GM23338 (cell line): ENCODE results near the gene KDM5C. TPM values are rescaled to one million over a fixed set of nuclear protein-coding genes. Genes with fewer than 3 reads are reported as not detected.

ENCODE experiments used
- ATAC-seq: fragments of 200-7000 bp; cut with Tn5 transposase; 3 replicates; pipeline ENCODE4 v1.9.1; 2020
- DNase-seq: peaks from one replicate; pipeline ENCODE4 v3.0.0-alpha.2; 2015; ENCODE audit warnings: low spot score
- H2AFZ ChIP-seq: fragments of 200-600 bp; sonication (generic); 2 replicates; pipeline ENCODE4 v1.8.0; 2016; ENCODE audit warnings: antibody characterized with exemption, mild to moderate bottlenecking, moderate library complexity
- H3F3A ChIP-seq: fragments of 200-600 bp; sonication (generic); replicated peaks from 2 replicates; pipeline ENCODE4 v1.8.0; 2017; ENCODE audit warnings: antibody characterized with exemption, mixed run types, low read depth
- H3K27ac ChIP-seq: fragments of 200-600 bp; sonication (generic); 2 replicates; pipeline ENCODE4 v1.6.1; 2016; ENCODE audit warnings: low read depth
- H3K27me3 ChIP-seq: fragments of 200-600 bp; sonication (generic); 2 replicates; pipeline ENCODE4 v1.8.0; 2016; ENCODE audit warnings: mild to moderate bottlenecking, mixed run types, moderate library complexity; ENCODE audit not compliant: insufficient read depth
- H3K36me3 ChIP-seq: fragments of 200-600 bp; sonication (generic); 2 replicates; pipeline ENCODE4 v1.8.0; 2016; ENCODE audit warnings: mild to moderate bottlenecking; ENCODE audit not compliant: insufficient read depth
- H3K4me1 ChIP-seq: fragments of 200-600 bp; sonication (generic); 2 replicates; pipeline ENCODE4 v1.8.0; 2016; ENCODE audit warnings: mild to moderate bottlenecking, moderate library complexity; ENCODE audit not compliant: insufficient read depth
- H3K4me2 ChIP-seq: fragments of 200-600 bp; sonication (generic); 2 replicates; pipeline ENCODE4 v1.7.1; 2017; ENCODE audit warnings: mixed run types
- H3K4me3 ChIP-seq: fragments of 200-600 bp; sonication (generic); 2 replicates; pipeline ENCODE4 v1.6.1; 2016; ENCODE audit warnings: mixed run types
- H3K79me2 ChIP-seq: fragments of 200-600 bp; sonication (generic); replicated peaks from 2 replicates; pipeline ENCODE4 v1.8.0; 2017; ENCODE audit warnings: mild to moderate bottlenecking; ENCODE audit not compliant: insufficient read depth
- H3K9me2 ChIP-seq: fragments of 200-600 bp; sonication (generic); 2 replicates; pipeline ENCODE4 v1.8.0; 2017; ENCODE audit not compliant: insufficient read depth
- H4K20me1 ChIP-seq: fragments of 200-600 bp; sonication (generic); replicated peaks from 2 replicates; pipeline ENCODE4 v1.8.0; 2017; ENCODE audit warnings: mild to moderate bottlenecking; ENCODE audit not compliant: insufficient read depth
- H3K27ac Mint-ChIP-seq: 2 replicates; pipeline ENCODE4 v1.8.0; 2020; ENCODE audit warnings: inconsistent platforms, mild to moderate bottlenecking, moderate library complexity, mixed read lengths
- H3K27me3 Mint-ChIP-seq: 3 replicates; pipeline ENCODE4 v1.8.0; 2022; ENCODE audit warnings: low read depth, mild to moderate bottlenecking, moderate library complexity, mixed read lengths, inconsistent platforms; ENCODE audit not compliant: insufficient read depth, poor library complexity
- H3K36me3 Mint-ChIP-seq: 3 replicates; pipeline ENCODE4 v1.8.0; 2021; ENCODE audit warnings: low read depth, mild to moderate bottlenecking, inconsistent platforms, moderate library complexity, mixed read lengths
- H3K4me1 Mint-ChIP-seq: 3 replicates; pipeline ENCODE4 v1.8.0; 2020; ENCODE audit warnings: mild to moderate bottlenecking, inconsistent platforms, mixed read lengths
- H3K4me3 Mint-ChIP-seq: 3 replicates; pipeline ENCODE4 v1.8.0; 2021; ENCODE audit warnings: moderate library complexity, mild to moderate bottlenecking, inconsistent platforms, mixed read lengths
- H3K9me3 Mint-ChIP-seq: 3 replicates; pipeline ENCODE4 v1.8.0; 2020; ENCODE audit warnings: moderate library complexity, mild to moderate bottlenecking, inconsistent platforms, mixed read lengths
- CTCF ChIP-seq, 2 experiments: fragments of 200-600 bp in 1 of 2; sonication (generic) in 1 of 2; conservative IDR thresholded peaks; 2 replicates each; pipeline versions ENCODE4 v1.5.1 to v1.6.1; 2016 to 2017; ENCODE audit warnings: antibody characterized with exemption in 2 of 2, low read depth in 2 of 2, mild to moderate bottlenecking in 2 of 2, moderate library complexity in 1 of 2
- EZH2 ChIP-seq: fragments of 200-600 bp; sonication (generic); IDR thresholded peaks from one replicate; pipeline ENCODE4 v1.8.0; 2017; ENCODE audit warnings: antibody characterized with exemption, mild to moderate bottlenecking, low read depth; ENCODE audit not compliant: unreplicated experiment
- EZH2phosphoT487 ChIP-seq: fragments of 200-600 bp; sonication (generic); IDR thresholded peaks from one replicate; pipeline ENCODE4 v1.8.1; 2018; ENCODE audit warnings: antibody characterized with exemption; ENCODE audit not compliant: unreplicated experiment
- JUNB ChIP-seq: IDR thresholded peaks from one replicate; pipeline ENCODE4 v1.6.1; 2016; ENCODE audit warnings: antibody characterized with exemption; ENCODE audit not compliant: unreplicated experiment
- POLR2AphosphoS5 ChIP-seq: IDR thresholded peaks from 2 replicates; pipeline ENCODE4 v1.6.1; 2016; ENCODE audit warnings: antibody characterized with exemption, low read depth
- REST ChIP-seq: IDR thresholded peaks from one replicate; pipeline ENCODE4 v1.6.1; 2018; ENCODE audit warnings: antibody characterized with exemption; ENCODE audit not compliant: unreplicated experiment
- STAT1 ChIP-seq: IDR thresholded peaks from one replicate; pipeline ENCODE4 v1.6.1; 2016; ENCODE audit warnings: antibody characterized with exemption; ENCODE audit not compliant: unreplicated experiment
- ZNF462 ChIP-seq: fragments of 250-450 bp; sonication (Bioruptor Pico); IDR thresholded peaks from 2 replicates; pipeline ENCODE4 v1.5.0; 2020; ENCODE audit warnings: mild to moderate bottlenecking, moderate library complexity
- polyA plus RNA-seq: library from polyadenylated mRNA; unstranded; fragments of >200 nt; fragmentation: Nextera tagmentation; extraction: Ambion mirVana; gene quantifications from 2 replicates; pipeline ENCODE4 v1.2.1, GENCODE V29; 2016
- total RNA-seq: library from RNA; depleted of rRNA; stranded (reverse); fragments of >200 nt; shearing (Covaris generic); gene quantifications from 2 replicates; pipeline ENCODE4 v1.2.3, GENCODE V29; 2014

Gene KDM5C
- total and polyA plus RNA-seq, 2 experiments from 2014 or later, result 20.3 to 173 TPM

GRCh38 chrX:53244610-53245009, 19.6 kb upstream of the KDM5C start:
- no peak overlapping the region for H3K4me2 ChIP-seq
- H3K4me1 ChIP-seq, result no peaks in the 10 kb centered on the region
- H3K4me3 Mint-ChIP-seq, result no peak overlapping the region
- no peak overlapping the region for H3K4me3 ChIP-seq
- H3K9me3 Mint-ChIP-seq, result no peaks in the 10 kb centered on the region
- no peaks in the 10 kb centered on the region for H3K4me1 Mint-ChIP-seq
- H3K27ac ChIP-seq, result no peak overlapping the region
- H3K27ac Mint-ChIP-seq, result no peak overlapping the region
- no peaks in the 10 kb centered on the region for H3K27me3 Mint-ChIP-seq
- H3F3A ChIP-seq, result no peaks in the 10 kb centered on the region
- ATAC-seq (no peak), DNase-seq (no peak)
- H3K36me3 Mint-ChIP-seq, result peaks cover 26% of the 10 kb centered on the region
- TF ChIP-seq REST (no peak), CTCF (conservative IDR thresholded peaks at IDR 0.05; ENCODE audit: low read depth in 2 of 2) (peak in 1 of 2 experiments; percentile 45; a peak in 2 of 4 replicates)
- no peaks in the 10 kb centered on the region for H3K79me2 ChIP-seq
- H4K20me1 ChIP-seq, result no peaks in the 10 kb centered on the region
- H3K27me3 ChIP-seq, result no peaks in the 10 kb centered on the region
- H3K36me3 ChIP-seq, result peaks cover 5% of the 10 kb centered on the region; the same call in 1 of the 2 replicates
- no peaks in the 10 kb centered on the region for H3K9me2 ChIP-seq
- no peak overlapping the region for H2AFZ ChIP-seq

GRCh38 chrX:53242310-53242709, 17.3 kb upstream of the KDM5C start:
- Histone ChIP-seq H3K4me1 (no peaks in the 10 kb centered on the region), H3K27me3 (no peaks in the 10 kb centered on the region), H3K4me3 (no peak overlapping the region), H3K79me2 (no peaks in the 10 kb centered on the region), H2AFZ (no peak overlapping the region), H3F3A (no peaks in the 10 kb centered on the region), H4K20me1 (no peaks in the 10 kb centered on the region), H3K4me2 (no peak overlapping the region), H3K36me3 (peaks cover 5% of the 10 kb centered on the region; the same call in 1 of the 2 replicates), H3K27ac (no peak overlapping the region), H3K9me2 (no peaks in the 10 kb centered on the region)
- Mint-ChIP-seq H3K27me3 (peaks cover 3% of the 10 kb centered on the region), H3K4me3 (no peak overlapping the region), H3K4me1 (no peaks in the 10 kb centered on the region), H3K36me3 (peaks cover 32% of the 10 kb centered on the region), H3K9me3 (no peaks in the 10 kb centered on the region), H3K27ac (no peak overlapping the region)
- ATAC-seq (no peak), DNase-seq (no peak)
- TF ChIP-seq JUNB, result no peak
- TF ChIP-seq EZH2phosphoT487, result no peak
- TF ChIP-seq ZNF462 (CRISPR knock-in tag), result no peak
- TF ChIP-seq POLR2AphosphoS5, result no peak
- TF ChIP-seq STAT1, result no peak
- TF ChIP-seq EZH2, result no peak
- no peak for TF ChIP-seq CTCF (conservative IDR thresholded peaks at IDR 0.05; ENCODE audit: low read depth in 2 of 2)
